H1 (cell line): ENCODE results near the gene WDR4. TPM values are rescaled to one million over a fixed set of nuclear protein-coding genes. Genes with fewer than 3 reads are reported as not detected.

Experiments
- CTCF ChIA-PET: fragments of 300-600 bp; sonication (Branson Sonifier 250); formaldehyde crosslinking; loops from one replicate; lab custom pipeline; 2021; ENCODE audit not compliant: partially characterized antibody; lab: Charles Lee
- POLR2A ChIA-PET: fragments of 300-600 bp; sonication (Branson Sonifier 250); formaldehyde crosslinking; loops from one replicate; lab custom pipeline; 2021; ENCODE audit warnings: inconsistent platforms; ENCODE audit not compliant: partially characterized antibody; lab: Charles Lee
- DNase-seq, 2 experiments: peaks; one replicate each; pipeline versions ENCODE4 v3.0.0 to v3.0.0-alpha.2; 2010 to 2022; ENCODE audit warnings: low spot score in 2 of 2, low read depth in 1 of 2, mixed read lengths in 1 of 2
- FAIRE-seq: peaks from 2 replicates; lab custom pipeline; 2011; peaks lifted over from hg19 to GRCh38; lab: Jason Lieb, UNC
- H2AFZ ChIP-seq: 2 replicates; pipeline ENCODE4 v1.8.1; 2012; ENCODE audit warnings: low read length, inconsistent platforms
- H2AK5ac ChIP-seq: 2 replicates; pipeline ENCODE4 v1.6.1; 2013; ENCODE audit warnings: low read depth, low read length
- H2BK120ac ChIP-seq: replicated peaks from 2 replicates; pipeline ENCODE3; 2013; ENCODE audit warnings: low read depth, low read length, inconsistent platforms
- H2BK12ac ChIP-seq: 2 replicates; pipeline ENCODE4 v1.6.1; 2013; ENCODE audit warnings: low read depth, low read length
- H2BK15ac ChIP-seq: 2 replicates; pipeline ENCODE4 v1.6.1; 2013; ENCODE audit warnings: low read length
- H2BK20ac ChIP-seq: 2 replicates; pipeline ENCODE4 v1.6.1; 2013; ENCODE audit warnings: low read length
- H2BK5ac ChIP-seq: 2 replicates; pipeline ENCODE4 v1.6.1; 2013; ENCODE audit warnings: low read depth, low read length
- H3K14ac ChIP-seq: 2 replicates; pipeline ENCODE4 v1.6.1; 2013; ENCODE audit warnings: inconsistent platforms; ENCODE audit not compliant: insufficient read length
- H3K18ac ChIP-seq: 2 replicates; pipeline ENCODE4 v1.6.1; 2013; ENCODE audit warnings: low read length; ENCODE audit errors: extremely low read depth
- H3K23ac ChIP-seq: 2 replicates; pipeline ENCODE4 v1.6.1; 2013; ENCODE audit warnings: inconsistent platforms; ENCODE audit not compliant: insufficient read length
- H3K23me2 ChIP-seq: 2 replicates; pipeline ENCODE4 v1.6.1; 2013; ENCODE audit warnings: low read depth, low read length
- H3K27ac ChIP-seq: 2 replicates; pipeline ENCODE4 v1.6.1; 2011; ENCODE audit warnings: low read depth, low read length, inconsistent platforms
- H3K27me3 ChIP-seq, 4 experiments: replicated peaks in 1 of 4; 1 replicate in 1 of 4; 2 replicates in 3 of 4; pipeline versions ENCODE4 v1.6.1 to v1.8.1; 2011 to 2013; ENCODE audit warnings: low read length in 3 of 4, mild to moderate bottlenecking in 3 of 4, inconsistent platforms in 2 of 4, mixed read lengths in 2 of 4, moderate library complexity in 1 of 4; ENCODE audit not compliant: control insufficient read depth in 3 of 4, insufficient read depth in 3 of 4; ENCODE audit errors: extremely low read depth in 1 of 4
- H3K36me3 ChIP-seq, 4 experiments: 2 replicates each; pipeline versions ENCODE4 v1.6.1 to v1.8.1; 2011 to 2013; ENCODE audit warnings: mild to moderate bottlenecking in 4 of 4, low read length in 3 of 4, moderate library complexity in 2 of 4, control low read depth in 1 of 4, inconsistent platforms in 1 of 4; ENCODE audit not compliant: insufficient read depth in 4 of 4, control insufficient read depth in 2 of 4
- H3K4ac ChIP-seq: replicated peaks from 2 replicates; pipeline ENCODE3; 2013; ENCODE audit warnings: low read length, low read depth, mixed read lengths, inconsistent platforms; ENCODE audit not compliant: insufficient read length
- H3K4me1 ChIP-seq, 4 experiments: replicated peaks in 1 of 4; 1 replicate in 1 of 4; 2 replicates in 3 of 4; pipeline versions ENCODE4 v1.6.1 to v1.8.1; 2011 to 2013; ENCODE audit warnings: low read length in 3 of 4, inconsistent platforms in 2 of 4, mixed read lengths in 1 of 4; ENCODE audit not compliant: insufficient read depth in 4 of 4, control insufficient read depth in 3 of 4
- H3K4me2 ChIP-seq, 2 experiments: 2 replicates each; pipeline versions ENCODE4 v1.6.1 to v1.8.1; 2011 to 2013; ENCODE audit warnings: low read depth in 2 of 2, low read length in 2 of 2, control low read depth in 1 of 2, inconsistent platforms in 1 of 2, mild to moderate bottlenecking in 1 of 2; ENCODE audit not compliant: insufficient read depth in 1 of 2
- H3K4me3 ChIP-seq, 4 experiments: fragments of 200-600, 300-600 bp in 1 of 4; sonication (generic), shearing (Covaris generic), sonication (Bioruptor Twin) in 1 of 4; 2 replicates each; pipeline versions ENCODE4 v1.5.1 to v1.8.1; 2011 to 2016; ENCODE audit warnings: low read length in 4 of 4, low read depth in 3 of 4, control low read depth in 2 of 4, inconsistent platforms in 2 of 4, mild to moderate bottlenecking in 2 of 4, mixed read lengths in 1 of 4, moderate library complexity in 1 of 4; ENCODE audit not compliant: insufficient read depth in 2 of 4; ENCODE audit errors: extremely low read depth in 1 of 4
- H3K56ac ChIP-seq: replicated peaks from 2 replicates; pipeline ENCODE3; 2013; ENCODE audit warnings: low read depth, mild to moderate bottlenecking, mixed read lengths, low read length, inconsistent platforms; ENCODE audit not compliant: insufficient read length
- H3K79me1 ChIP-seq: 2 replicates; pipeline ENCODE4 v1.6.1; 2013; ENCODE audit warnings: low read depth, low read length, control low read depth
- H3K79me2 ChIP-seq, 2 experiments: 2 replicates each; pipeline versions ENCODE4 v1.6.1 to v1.8.1; 2012 to 2013; ENCODE audit warnings: low read length in 2 of 2, mild to moderate bottlenecking in 2 of 2, inconsistent platforms in 1 of 2; ENCODE audit not compliant: insufficient read depth in 2 of 2, control insufficient read depth in 1 of 2
- H3K9ac ChIP-seq, 4 experiments: replicated peaks in 1 of 4; 1 replicate in 1 of 4; 2 replicates in 3 of 4; pipeline versions ENCODE4 v1.6.1 to v1.8.1; 2011 to 2013; ENCODE audit warnings: low read depth in 3 of 4, low read length in 3 of 4, control low read depth in 2 of 4, mild to moderate bottlenecking in 2 of 4, moderate library complexity in 2 of 4, inconsistent platforms in 1 of 4; ENCODE audit errors: extremely low read depth in 1 of 4
- H3K9me3 ChIP-seq, 2 experiments: 2 replicates each; pipeline versions ENCODE4 v1.6.1 to v1.8.1; 2012 to 2013; ENCODE audit warnings: mild to moderate bottlenecking in 2 of 2, moderate library complexity in 2 of 2, control low read depth in 1 of 2, inconsistent platforms in 1 of 2, low read depth in 1 of 2, low read length in 1 of 2, mixed read lengths in 1 of 2; ENCODE audit not compliant: insufficient read depth in 2 of 2
- H4K20me1 ChIP-seq, 2 experiments: replicated peaks in 1 of 2; 2 replicates each; pipeline versions ENCODE3 to v1.8.1; 2011 to 2013; ENCODE audit warnings: inconsistent platforms in 2 of 2, low read length in 2 of 2, mild to moderate bottlenecking in 1 of 2; ENCODE audit not compliant: insufficient read depth in 2 of 2, control insufficient read depth in 1 of 2
- H4K5ac ChIP-seq: 2 replicates; pipeline ENCODE4 v1.6.1; 2013; ENCODE audit warnings: low read length, low read depth, mixed read lengths, inconsistent platforms; ENCODE audit not compliant: insufficient read length
- H4K8ac ChIP-seq: 2 replicates; pipeline ENCODE4 v1.8.0; 2013; ENCODE audit warnings: mild to moderate bottlenecking, moderate library complexity, low read length, inconsistent platforms; ENCODE audit not compliant: insufficient read depth; ENCODE audit errors: extremely low read depth
- H4K91ac ChIP-seq: replicated peaks from 2 replicates; pipeline ENCODE3; 2013; ENCODE audit warnings: low read length, mixed read lengths, inconsistent platforms; ENCODE audit not compliant: insufficient read length
- JUN ChIP-seq: IDR thresholded peaks from 2 replicates; pipeline ENCODE4 v1.6.1; 2011; ENCODE audit warnings: low read depth, mild to moderate bottlenecking, improper control_type of control experiment, low read length
- RAD21 ChIP-seq, 2 experiments: IDR thresholded peaks in 1 of 2; conservative IDR thresholded peaks in 1 of 2; 2 replicates each; pipeline ENCODE4 v1.6.1; 2011; ENCODE audit warnings: low read depth in 2 of 2, low read length in 2 of 2, improper control_type of control experiment in 1 of 2, inconsistent platforms in 1 of 2, mild to moderate bottlenecking in 1 of 2, moderate library complexity in 1 of 2
- WGBS, 2 experiments: shearing (Covaris generic) in 1 of 2; methylation state at CpG; one replicate each; pipeline versions ENCODE4 v1.1.6 to v1.1.7; 2013 to 2015; ENCODE audit warnings: low lambda C conversion rate in 2 of 2, mixed read lengths in 2 of 2, inconsistent platforms in 1 of 2, low coverage in 1 of 2, missing lambda C conversion rate in 1 of 2; ENCODE audit not compliant: insufficient replicate concordance in 2 of 2, insufficient coverage in 1 of 2, insufficient read length in 1 of 2; ENCODE audit errors: extremely low coverage in 1 of 2, missing lambda C conversion rate in 1 of 2; 5-methylcytosine and 5-hydroxymethylcytosine counted together
- polyA plus RNA-seq, 7 experiments: library from polyadenylated mRNA; depleted of rRNA in 3 of 7; stranded (reverse) in 5 of 7; unstranded in 2 of 7; fragments of >200 nt in 5 of 7; fragments of 200-250 nt in 2 of 7; gene quantifications; 1 replicate in 5 of 7; 2 replicates in 1 of 7; 4 replicates in 1 of 7; pipeline versions ENCODE4 v1.2.1 to v1.2.3, GENCODE V29; 2011 to 2013; ENCODE audit warnings: missing spikeins in 2 of 7, mixed read lengths in 2 of 7
- total RNA-seq: library from RNA; stranded (reverse); fragmentation: NEBNext Ultra II Directional; extraction: Animal tissue kit (Norgen Biotek cat#: 25700); gene quantifications from 2 replicates; pipeline ENCODE4 v1.2.1, GENCODE V29; 2021
- TF ChIP-seq, protein P1 (sequence below): IDR thresholded peaks from 2 replicates; pipeline ENCODE4 v1.6.1; 2012; ENCODE audit warnings: inconsistent platforms
- TF ChIP-seq, protein P2 (sequence below): IDR thresholded peaks from 2 replicates; pipeline ENCODE4 v1.6.1; 2012; ENCODE audit warnings: low read length, inconsistent platforms
- TF ChIP-seq, protein P3 (sequence below): IDR thresholded peaks from 2 replicates; pipeline ENCODE4 v1.6.1; 2012; ENCODE audit warnings: inconsistent platforms

The WDR4 gene
- total and polyA plus RNA-seq, 2 of the 8 experiments (the other 6 are each of a cell fraction or from before 2014, with no cell fraction given): 28.9 to 47.8 TPM

DNA sequence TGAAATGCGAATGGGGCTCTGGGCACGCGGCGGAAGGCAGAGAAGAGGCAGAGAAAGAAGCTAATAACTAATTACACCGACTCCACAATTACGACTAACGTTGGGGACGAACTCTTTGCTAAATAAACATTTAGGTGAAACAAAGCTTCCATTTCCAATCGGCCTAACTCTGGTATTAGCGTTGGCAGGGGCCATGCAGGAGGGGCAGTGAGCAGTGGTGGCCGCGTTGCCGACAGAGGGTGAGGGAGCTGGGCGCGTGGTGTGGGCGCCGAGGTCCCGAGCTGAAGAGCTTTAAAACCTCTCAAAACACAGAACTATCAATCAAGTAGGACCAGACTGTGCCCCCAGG is 13.2 kb upstream of the WDR4 start:
- WGBS, 2 experiments: 44% methylated on average over 18 of the region's 18 CpGs; no CpG with 5 or more reads in 1 of the 2 experiments
- POLR2A ChIA-PET: interaction anchor here (0.7 to 3.4 kb wide), 14 partner anchors 8 to 142 kb away, joined by 3 to 41 read pairs (median 5); partner anchors contain the start of gene WDR4

More for the DNA sequence above, 13.2 kb upstream of the WDR4 start:
- peaks cover 3% of the 10 kb centered on the region; the same call in 1 of the 2 replicates for H3K79me1 ChIP-seq
- H2BK5ac ChIP-seq: peak overlapping the region; percentile 94
- H3K27me3 ChIP-seq: no peaks in the 10 kb centered on the region
- H3K4me2 ChIP-seq: peak overlapping the region; percentile 78 to 88
- no peaks in the 10 kb centered on the region for H3K4me1 ChIP-seq
- peak overlapping the region in 3 of 4 experiments; percentile 69 to 87 (median 79); a peak in 6 of 7 replicates for H3K9ac ChIP-seq
- no peak overlapping the region for H3K23ac ChIP-seq
- H2BK15ac ChIP-seq: 0 out of 2 replicates have a peak overlapping the region, but pooled peaks have one; percentile 18
- H2BK120ac ChIP-seq: no peak overlapping the region
- H3K56ac ChIP-seq: no peak overlapping the region
- DNase-seq (no peak), FAIRE-seq (no peak)
- CTCF ChIA-PET: interaction anchor here (0.5 to 3.0 kb wide), 3 partner anchors 12 to 91 kb away, joined by 3 to 11 read pairs (median 3); no protein-coding TSS in a partner anchor
- no peak overlapping the region for H2AK5ac ChIP-seq
- TF ChIP-seq, protein P1, sequence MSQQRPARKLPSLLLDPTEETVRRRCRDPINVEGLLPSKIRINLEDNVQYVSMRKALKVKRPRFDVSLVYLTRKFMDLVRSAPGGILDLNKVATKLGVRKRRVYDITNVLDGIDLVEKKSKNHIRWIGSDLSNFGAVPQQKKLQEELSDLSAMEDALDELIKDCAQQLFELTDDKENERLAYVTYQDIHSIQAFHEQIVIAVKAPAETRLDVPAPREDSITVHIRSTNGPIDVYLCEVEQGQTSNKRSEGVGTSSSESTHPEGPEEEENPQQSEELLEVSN: peak; percentile 74
- TF ChIP-seq RAD21 (IDR thresholded peaks at IDR 0.05 in 1 of 2, conservative IDR thresholded peaks at IDR 0.05 in 1 of 2; ENCODE audit: low read depth in 2 of 2, low read length in 2 of 2) (no peak), JUN (no peak)
- TF ChIP-seq, protein P2, sequence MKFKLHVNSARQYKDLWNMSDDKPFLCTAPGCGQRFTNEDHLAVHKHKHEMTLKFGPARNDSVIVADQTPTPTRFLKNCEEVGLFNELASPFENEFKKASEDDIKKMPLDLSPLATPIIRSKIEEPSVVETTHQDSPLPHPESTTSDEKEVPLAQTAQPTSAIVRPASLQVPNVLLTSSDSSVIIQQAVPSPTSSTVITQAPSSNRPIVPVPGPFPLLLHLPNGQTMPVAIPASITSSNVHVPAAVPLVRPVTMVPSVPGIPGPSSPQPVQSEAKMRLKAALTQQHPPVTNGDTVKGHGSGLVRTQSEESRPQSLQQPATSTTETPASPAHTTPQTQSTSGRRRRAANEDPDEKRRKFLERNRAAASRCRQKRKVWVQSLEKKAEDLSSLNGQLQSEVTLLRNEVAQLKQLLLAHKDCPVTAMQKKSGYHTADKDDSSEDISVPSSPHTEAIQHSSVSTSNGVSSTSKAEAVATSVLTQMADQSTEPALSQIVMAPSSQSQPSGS: no peak
- TF ChIP-seq, protein P3, sequence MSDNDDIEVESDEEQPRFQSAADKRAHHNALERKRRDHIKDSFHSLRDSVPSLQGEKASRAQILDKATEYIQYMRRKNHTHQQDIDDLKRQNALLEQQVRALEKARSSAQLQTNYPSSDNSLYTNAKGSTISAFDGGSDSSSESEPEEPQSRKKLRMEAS: peak; percentile 89
- H4K20me1 ChIP-seq: peaks cover 0 to 3% of the 10 kb centered on the region in 2 experiments
- peak overlapping the region; percentile 45 for H3K4ac ChIP-seq
- no peaks in the 10 kb centered on the region for H3K9me3 ChIP-seq
- peak overlapping the region; percentile 71 for H4K5ac ChIP-seq
- H3K23me2 ChIP-seq: peaks cover 2% of the 10 kb centered on the region
- peak overlapping the region; percentile 91; the same call in 1 of the 2 replicates for H4K8ac ChIP-seq
- peak overlapping the region; percentile 76; the same call in 1 of the 2 replicates for H2BK12ac ChIP-seq
- no peak overlapping the region for H3K14ac ChIP-seq
- H3K18ac ChIP-seq: peak overlapping the region; percentile 98
- peak overlapping the region; percentile 88 for H4K91ac ChIP-seq
- peaks cover 2 to 8% (median 7%) of the 10 kb centered on the region in 4 experiments; a peak in 4 of 8 replicates for H3K36me3 ChIP-seq
- H3K4me3 ChIP-seq: peak overlapping the region; percentile 38 to 90 (median 68)
- 0 out of 2 replicates have a peak overlapping the region, but pooled peaks have one; percentile 18 for H2AFZ ChIP-seq
- no peak overlapping the region for H2BK20ac ChIP-seq
- peaks cover 0 to 12% of the 10 kb centered on the region in 2 experiments; a peak in 2 of 4 replicates for H3K79me2 ChIP-seq
- H3K27ac ChIP-seq: peak overlapping the region; percentile 84; the same call in 1 of the 2 replicates
